Thoracic aorta (tissue), 2 donors: ENCODE measurements around the gene STMN3. TPM values are rescaled to one million over a fixed set of nuclear protein-coding genes. Genes with fewer than 3 reads are reported as not detected.

Source experiments
- ATAC-seq: fragments of 150-250 bp; one replicate; pipeline ENCODE4 v1.8.0; 2017; ENCODE audit warnings: low read depth; ENCODE audit not compliant: insufficient number of reproducible peaks, low FRiP score
- DNase-seq: peaks from one replicate; pipeline ENCODE4 v3.0.0-alpha.2; 2020; ENCODE audit warnings: low spot score
- H3K27ac ChIP-seq, 2 donors: fragments of 200-600 bp; sonication (generic); 1 replicate in 1 of 2; 2 replicates in 1 of 2; pipeline ENCODE4 v1.5.1; 2016; ENCODE audit warnings: mild to moderate bottlenecking in 2 of 2, moderate library complexity in 2 of 2
- H3K27me3 ChIP-seq: fragments of 200-600 bp; sonication (generic); replicated peaks from 2 replicates; pipeline ENCODE4 v1.6.0; 2016; ENCODE audit warnings: mild to moderate bottlenecking; ENCODE audit not compliant: insufficient read depth
- H3K36me3 ChIP-seq: fragments of 200-600 bp; sonication (generic); one replicate; pipeline ENCODE4 v1.5.1; 2016
- H3K4me1 ChIP-seq, 2 donors: fragments of 200-600 bp; sonication (generic); 1 replicate in 1 of 2; 2 replicates in 1 of 2; pipeline versions ENCODE4 v1.5.1 to v1.6.0; 2016; ENCODE audit warnings: low read depth in 2 of 2, mild to moderate bottlenecking in 1 of 2; ENCODE audit not compliant: control insufficient read depth in 1 of 2
- H3K4me3 ChIP-seq: fragments of 200-600 bp; sonication (generic); 2 replicates; pipeline ENCODE4 v1.5.1; 2016; ENCODE audit warnings: mild to moderate bottlenecking
- H3K9me3 ChIP-seq: fragments of 200-600 bp; sonication (generic); 2 replicates; pipeline ENCODE4 v1.5.1; 2016
- CTCF ChIP-seq: fragments of 200-600 bp; sonication (generic); IDR thresholded peaks from one replicate; pipeline ENCODE4 v1.5.1; 2019; ENCODE audit warnings: antibody characterized with exemption
- total RNA-seq, 2 donors: library from RNA; depleted of rRNA; stranded (reverse); fragments of >200 nt; gene quantifications; one replicate each; pipeline versions ENCODE4 v1.1.0 to v1.2.3, GENCODE V29; 2016

Gene STMN3
- total RNA-seq, 2 donors from 2014 or later: 14.4 to 17.8 TPM

- DNase-seq: no peak
- Histone ChIP-seq H3K27me3 (no peaks in the 10 kb centered on the region), H3K27ac (no peak overlapping the region), H3K4me1 (peaks cover 0 to 5% of the 10 kb centered on the region in 2 donors), H3K36me3 (peaks cover 38% of the 10 kb centered on the region), H3K4me3 (no peak overlapping the region), H3K9me3 (no peaks in the 10 kb centered on the region)
- no peak for TF ChIP-seq CTCF
- ATAC-seq: no peak
These were observed 57.7 kb downstream of the STMN3 start for GRCh38 chr20:63595416-63596127.

- DNase-seq: no peak
- no peaks in the 10 kb centered on the region for H3K9me3 ChIP-seq
- no peaks in the 10 kb centered on the region for H3K27me3 ChIP-seq
- ATAC-seq: no peak
- peaks cover 45% of the 10 kb centered on the region for H3K36me3 ChIP-seq
- no peak overlapping the region for H3K4me3 ChIP-seq
- H3K4me1 ChIP-seq: peaks cover 0 to 5% of the 10 kb centered on the region in 2 donors
- H3K27ac ChIP-seq: peak overlapping the region in 1 of 2 donors; percentile 48
- TF ChIP-seq CTCF: no peak
These were observed 59.1 kb downstream of the STMN3 start for GRCh38 chr20:63594043-63594561.

- no peak overlapping the region for H3K4me3 ChIP-seq
- H3K4me1 ChIP-seq: peaks cover 0 to 5% of the 10 kb centered on the region in 2 donors
- H3K27me3 ChIP-seq: no peaks in the 10 kb centered on the region
- TF ChIP-seq CTCF: no peak
- no peak for DNase-seq
- H3K9me3 ChIP-seq: no peaks in the 10 kb centered on the region
- H3K36me3 ChIP-seq: peaks cover 44% of the 10 kb centered on the region
- ATAC-seq: no peak
- H3K27ac ChIP-seq: no peak overlapping the region
These were observed 60.6 kb downstream of the STMN3 start for GRCh38 chr20:63592661-63593060.

GRCh38 chr20:63591786-63592355, 61.4 kb downstream of the STMN3 start:
- no peak for TF ChIP-seq CTCF
- Histone ChIP-seq H3K4me3 (no peak overlapping the region), H3K27ac (no peak overlapping the region), H3K27me3 (no peaks in the 10 kb centered on the region), H3K9me3 (no peaks in the 10 kb centered on the region), H3K36me3 (peaks cover 44% of the 10 kb centered on the region), H3K4me1 (peaks cover 0 to 5% of the 10 kb centered on the region in 2 donors)
- no peak for DNase-seq
- no peak for ATAC-seq

- no peak for ATAC-seq
- no peaks in the 10 kb centered on the region for H3K27me3 ChIP-seq
- H3K27ac ChIP-seq: no peak overlapping the region
- DNase-seq: no peak
- peaks cover 40% of the 10 kb centered on the region for H3K36me3 ChIP-seq
- peaks cover 0 to 5% of the 10 kb centered on the region in 2 donors for H3K4me1 ChIP-seq
- H3K9me3 ChIP-seq: no peaks in the 10 kb centered on the region
- TF ChIP-seq CTCF: no peak
- H3K4me3 ChIP-seq: no peak overlapping the region
These were observed 62.1 kb downstream of the STMN3 start for GRCh38 chr20:63591147-63591533.
